Measurements from ENCODE around the gene CACNA1I. TPM values are rescaled to one million over a fixed set of nuclear protein-coding genes. Genes with fewer than 3 reads are reported as not detected.
A peak's percentile ranks its signal among the peaks of the same experiment; 100 is the strongest.

CACNA1I gene
- total and polyA plus RNA-seq, 2 of the 8 experiments (the other 6 are each of a cell fraction or from before 2014, with no cell fraction given): 0.77 to 1.2 TPM

GRCh38 chr22:39665661-39666431 is 95.3 kb downstream of the CACNA1I start:
- H3K56ac ChIP-seq (replicated peaks; ENCODE audit: insufficient read length, low read depth, low read length): no peak overlapping the region
- peaks cover 14% of the 10 kb centered on the region; the same call in 1 of the 2 replicates for H3K23me2 ChIP-seq (ENCODE audit: low read depth, low read length)
- H3K4ac ChIP-seq (replicated peaks; ENCODE audit: insufficient read length, low read depth, low read length): no peak overlapping the region
- peak overlapping the region; percentile 72; the same call in 1 of the 2 replicates for H2BK12ac ChIP-seq (ENCODE audit: low read depth, low read length)
- H3K9me3 ChIP-seq (ENCODE audit: insufficient read depth in 2 of 2, low read depth in 1 of 2, low read length in 1 of 2): peaks cover 0 to 3% of the 10 kb centered on the region in 2 experiments; a peak in 1 of 4 replicates
- no peak overlapping the region for H3K14ac ChIP-seq (ENCODE audit: insufficient read length)
- peaks cover 0 to 4% of the 10 kb centered on the region in 2 experiments for H4K20me1 ChIP-seq (replicated peaks in 1 of 2; ENCODE audit: control insufficient read depth in 1 of 2, insufficient read depth in 2 of 2, low read length in 2 of 2)
- H2BK5ac ChIP-seq (ENCODE audit: low read depth, low read length): peak overlapping the region; percentile 78; the same call in 1 of the 2 replicates
- H3K79me1 ChIP-seq (ENCODE audit: low read depth, low read length): no peaks in the 10 kb centered on the region
- no peak for TF ChIP-seq SUZ12 (IDR thresholded peaks at IDR 0.05; ENCODE audit: low read length)
- TF ChIP-seq, protein P1, sequence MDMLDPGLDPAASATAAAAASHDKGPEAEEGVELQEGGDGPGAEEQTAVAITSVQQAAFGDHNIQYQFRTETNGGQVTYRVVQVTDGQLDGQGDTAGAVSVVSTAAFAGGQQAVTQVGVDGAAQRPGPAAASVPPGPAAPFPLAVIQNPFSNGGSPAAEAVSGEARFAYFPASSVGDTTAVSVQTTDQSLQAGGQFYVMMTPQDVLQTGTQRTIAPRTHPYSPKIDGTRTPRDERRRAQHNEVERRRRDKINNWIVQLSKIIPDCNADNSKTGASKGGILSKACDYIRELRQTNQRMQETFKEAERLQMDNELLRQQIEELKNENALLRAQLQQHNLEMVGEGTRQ (IDR thresholded peaks at IDR 0.05; ENCODE audit: low read length): no peak
- no peak for TF ChIP-seq CHD2 (IDR thresholded peaks at IDR 0.05; ENCODE audit: low read length)
- no peak overlapping the region; a peak in 1 of 4 replicates for H3K4me2 ChIP-seq (ENCODE audit: insufficient read depth in 1 of 2, low read depth in 2 of 2, low read length in 2 of 2)
- no peak overlapping the region for H3K4me3 ChIP-seq (ENCODE audit: extremely low read depth in 1 of 4, insufficient read depth in 2 of 4, low read depth in 3 of 4, low read length in 4 of 4)
- H3K27me3 ChIP-seq (replicated peaks in 1 of 4; ENCODE audit: control insufficient read depth in 3 of 4, extremely low read depth in 1 of 4, insufficient read depth in 3 of 4, low read length in 3 of 4): peaks cover 8 to 26% (median 23%) of the 10 kb centered on the region in 4 experiments
- no peaks in the 10 kb centered on the region for H3K36me3 ChIP-seq (ENCODE audit: control insufficient read depth in 2 of 4, insufficient read depth in 4 of 4, low read length in 3 of 4)
- no peak overlapping the region for H3K27ac ChIP-seq (ENCODE audit: low read depth, low read length)
- peaks cover 0 to 34% (median 25%) of the 10 kb centered on the region in 4 experiments; a peak in 6 of 7 replicates for H3K4me1 ChIP-seq (replicated peaks in 1 of 4; ENCODE audit: control insufficient read depth in 3 of 4, insufficient read depth in 4 of 4, low read length in 3 of 4)
- H2AK5ac ChIP-seq (ENCODE audit: low read depth, low read length): 0 out of 2 replicates have a peak overlapping the region, but pooled peaks have one; percentile 66
- no peak overlapping the region for H4K8ac ChIP-seq (ENCODE audit: extremely low read depth, insufficient read depth, low read length)
- DNase-seq (ENCODE audit: low read depth in 1 of 2, low spot score in 2 of 2): no peak
- no peak overlapping the region for H4K5ac ChIP-seq (ENCODE audit: insufficient read length, low read depth, low read length)
- no peak overlapping the region for H2BK15ac ChIP-seq (ENCODE audit: low read length)
- POLR2A ChIA-PET (ENCODE audit: partially characterized antibody): interaction anchor here (1.1 to 1.4 kb wide), 3 partner anchors 11 to 139 kb away, joined by 4 to 6 read pairs (median 5); no protein-coding TSS in a partner anchor
- WGBS, 2 experiments (ENCODE audit: extremely low coverage in 1 of 2, insufficient coverage in 1 of 2, insufficient read length in 1 of 2, insufficient replicate concordance in 2 of 2, low coverage in 1 of 2, low lambda C conversion rate in 2 of 2, missing lambda C conversion rate in 1 of 2): 93% methylated on average over 14 of the region's 16 CpGs; no CpG with 5 or more reads in 1 of the 2 experiments
- H3K9ac ChIP-seq (replicated peaks in 1 of 4; ENCODE audit: extremely low read depth in 1 of 4, low read depth in 3 of 4, low read length in 3 of 4): no peak overlapping the region
- H3K23ac ChIP-seq (ENCODE audit: insufficient read length): no peak overlapping the region
- no peak overlapping the region for H2AFZ ChIP-seq (ENCODE audit: low read length)
- H3K18ac ChIP-seq (ENCODE audit: extremely low read depth, low read length): no peak overlapping the region
- no peak overlapping the region for H2BK120ac ChIP-seq (replicated peaks; ENCODE audit: low read depth, low read length)
- no peaks in the 10 kb centered on the region for H3K79me2 ChIP-seq (ENCODE audit: control insufficient read depth in 1 of 2, insufficient read depth in 2 of 2, low read length in 2 of 2)
- no peak overlapping the region; the same call in 1 of the 2 replicates for H2BK20ac ChIP-seq (ENCODE audit: low read length)
- H4K91ac ChIP-seq (replicated peaks; ENCODE audit: insufficient read length, low read length): no peak overlapping the region
- CTCF ChIA-PET (ENCODE audit: partially characterized antibody): interaction anchor here (0.6 to 0.7 kb wide), 2 partner anchors 33 to 77 kb away, joined by 3 read pairs; no protein-coding TSS in a partner anchor
- FAIRE-seq: no peak
